GM12878 (cell line): ENCODE measurements around the gene DPP3. TPM values are rescaled to one million over a fixed set of nuclear protein-coding genes. Genes with fewer than 3 reads are reported as not detected.
"Not testable (repeated sequence)": the region's sequence is repeated elsewhere in the genome, so short reads cannot be mapped to it uniquely, and the experiment has no call there.

ENCODE experiments used
- ATAC-seq: fragments of 200-7000 bp; cut with Tn5 transposase; 3 replicates; pipeline ENCODE4 v1.9.1; 2020; ENCODE audit warnings: mild to moderate bottlenecking, moderate library complexity
- BruUV-seq: library from RNA; stranded (reverse); fragments of 400-500 nt; replicated peaks from 2 replicates; lab custom pipeline; 2021; lab: Mats Ljungman, UMichigan
- CTCF ChIA-PET: fragments of 300-600 bp; sonication (Branson Sonifier 250); formaldehyde crosslinking; extraction: SDS; loops from one replicate; lab custom pipeline; 2021; ENCODE audit warnings: inconsistent platforms; lab: Yijun Ruan, JAX
- POLR2A ChIA-PET: fragments of 350-600 bp; formaldehyde crosslinking; extraction: SDS; loops from one replicate; lab custom pipeline; 2021; ENCODE audit warnings: inconsistent platforms; lab: Charles Lee
- RAD21 ChIA-PET: fragments of 300-600 bp; sonication (Branson Sonifier 250); formaldehyde crosslinking; loops from one replicate; lab custom pipeline; 2023; ENCODE audit warnings: antibody characterized with exemption; ENCODE audit not compliant: unreplicated experiment; lab: Charles Lee
- SMC1A ChIA-PET: fragments of 300-600 bp; sonication (Branson Sonifier 250); formaldehyde crosslinking; loops from one replicate; lab custom pipeline; 2023; ENCODE audit not compliant: unreplicated experiment, uncharacterized antibody; lab: Charles Lee
- DNase-seq: peaks from one replicate; pipeline ENCODE4 v3.0.0-alpha.2; 2011; ENCODE audit warnings: low read depth, low spot score
- FAIRE-seq: peaks from 3 replicates; lab custom pipeline; 2011; peaks lifted over from hg19 to GRCh38; lab: Jason Lieb, UNC
- H2AFZ ChIP-seq: 2 replicates; pipeline ENCODE4 v1.6.0; 2011; ENCODE audit warnings: low read depth, low read length, control low read depth; ENCODE audit not compliant: control insufficient read depth
- H3K27ac ChIP-seq: 2 replicates; pipeline ENCODE4 v1.5.1; 2011; ENCODE audit warnings: control low read depth; ENCODE audit not compliant: control insufficient read depth, insufficient read depth
- H3K27me3 ChIP-seq, 2 experiments: replicated peaks in 1 of 2; 2 replicates each; pipeline versions ENCODE4 v1.6.0 to v1.6.1; 2011; ENCODE audit warnings: low read length in 1 of 2; ENCODE audit not compliant: control insufficient read depth in 2 of 2, insufficient read depth in 2 of 2
- H3K36me3 ChIP-seq, 2 experiments: 2 replicates each; pipeline ENCODE4 v1.5.1; 2011; ENCODE audit warnings: low read length in 1 of 2; ENCODE audit not compliant: control insufficient read depth in 2 of 2, insufficient read depth in 2 of 2
- H3K4me1 ChIP-seq: 2 replicates; pipeline ENCODE4 v1.6.1; 2011; ENCODE audit warnings: mild to moderate bottlenecking, low read length, moderate library complexity, mixed read lengths; ENCODE audit not compliant: control insufficient read depth, insufficient read depth
- H3K4me2 ChIP-seq: 2 replicates; pipeline ENCODE4 v1.6.0; 2011; ENCODE audit warnings: control low read depth; ENCODE audit not compliant: control insufficient read depth, insufficient read depth
- H3K4me3 ChIP-seq: fragments of 200-600 bp; sonication (generic); 2 replicates; pipeline ENCODE4 v1.5.1; 2016
- H3K79me2 ChIP-seq: 2 replicates; pipeline ENCODE4 v1.6.0; 2011; ENCODE audit warnings: low read length; ENCODE audit not compliant: control insufficient read depth, insufficient read depth
- H3K9ac ChIP-seq: 2 replicates; pipeline ENCODE4 v1.8.0; 2011; ENCODE audit warnings: low read length, control low read depth, mixed read lengths; ENCODE audit not compliant: control insufficient read depth, insufficient read depth
- H3K9me3 ChIP-seq: replicated peaks from 3 replicates; pipeline ENCODE4 v1.5.1; 2011; ENCODE audit warnings: mild to moderate bottlenecking, low read length; ENCODE audit not compliant: control insufficient read depth, insufficient read depth
- H4K20me1 ChIP-seq: 2 replicates; pipeline ENCODE4 v1.6.0; 2011; ENCODE audit not compliant: control insufficient read depth, insufficient read depth
- CREM ChIP-seq: IDR thresholded peaks from 2 replicates; pipeline ENCODE4 v1.6.1; 2014; ENCODE audit warnings: antibody characterized with exemption, low read depth
- MYB ChIP-seq: fragments of 150-350 bp; IDR thresholded peaks from 2 replicates; pipeline ENCODE4 v1.6.1; 2014; ENCODE audit warnings: mild to moderate bottlenecking, low read depth, low read length, borderline replicate concordance
- PAX8 ChIP-seq: fragments of 450-650 bp; IDR thresholded peaks from 2 replicates; pipeline ENCODE4 v1.6.1; 2017; ENCODE audit warnings: mild to moderate bottlenecking, moderate library complexity
- TCF7 ChIP-seq: IDR thresholded peaks from 2 replicates; pipeline ENCODE4 v1.6.1; 2014; ENCODE audit warnings: antibody characterized with exemption, borderline replicate concordance
- WGBS: methylation state at CpG from one replicate; pipeline ENCODE4 v1.1.6; 2016; ENCODE audit warnings: low lambda C conversion rate; ENCODE audit not compliant: insufficient replicate concordance, insufficient coverage; ENCODE audit errors: missing lambda C conversion rate; 5-methylcytosine and 5-hydroxymethylcytosine counted together
- in situ Hi-C: fragments of 300-500 bp; cut with MboI; formaldehyde crosslinking; loops from 9 replicates; pipeline ENCODE4 v1.14.3; 2018; ENCODE audit warnings: mixed read lengths
- intact Hi-C: fragments of 100-400 bp; cut with micrococcal nuclease; formaldehyde crosslinking; loops from one replicate; pipeline ENCODE4 v1.14.2; 2022; ENCODE audit not compliant: unreplicated experiment
- polyA plus RNA-seq, 11 experiments: library from polyadenylated mRNA; depleted of rRNA in 4 of 11; unstranded in 6 of 11; stranded (reverse) in 5 of 11; fragments of >200 nt; fragmentation: Nextera tagmentation in 4 of 11; fragmentation: Illumina TruSeq in 1 of 11; extraction: Ambion mirVana in 4 of 11; extraction: Trizol in 1 of 11; gene quantifications; 1 replicate in 1 of 11; 2 replicates in 10 of 11; pipeline versions ENCODE4 v1.2.1 to v1.2.3, GENCODE V29; 2011 to 2016; ENCODE audit warnings: inconsistent platforms in 2 of 11, missing spikeins in 2 of 11, low read depth in 1 of 11
- total RNA-seq, 4 experiments: library from RNA; depleted of rRNA in 3 of 4; stranded (reverse); fragments of >200 nt in 3 of 4; fragmentation: Illumina TruSeq in 1 of 4; extraction: Trizol in 1 of 4; gene quantifications; 2 replicates each; pipeline versions ENCODE4 v1.2.1 to v1.2.3, GENCODE V29; 2013 to 2021

DPP3 gene
- total and polyA plus RNA-seq, 10 of the 15 experiments (the other 5 are each of a cell fraction or from before 2014, with no cell fraction given): 6.0 to 117 (median 78.1) TPM

GRCh38 chr11:66440940-66441282 lies 39.3 kb upstream of the DPP3 start:
- H3K36me3 ChIP-seq, H3K27ac ChIP-seq, H3K79me2 ChIP-seq, H2AFZ ChIP-seq, DNase-seq, intact Hi-C loops, H4K20me1 ChIP-seq, ATAC-seq, POLR2A ChIA-PET, H3K4me1 ChIP-seq, H3K27me3 ChIP-seq, FAIRE-seq, H3K4me3 ChIP-seq, H3K4me2 ChIP-seq, H3K9me3 ChIP-seq, in situ Hi-C loops, H3K9ac ChIP-seq, BruUV-seq: not testable (repeated sequence)
- RAD21 ChIA-PET: interaction anchor here (0.6 to 1.4 kb wide), 3 partner anchors 18 to 238 kb away, joined by 4 to 5 read pairs (median 4); no protein-coding TSS in a partner anchor
- CTCF ChIA-PET: interaction anchor here (3.1 to 5.1 kb wide), 5 partner anchors 12 to 238 kb away, joined by 20 to 39 read pairs (median 31); partner anchors contain the start of genes DPP3 and RBM4B
- SMC1A ChIA-PET: interaction anchor here (1.4 to 1.5 kb wide), 2 partner anchors 38 to 238 kb away, joined by 3 to 4 read pairs; no protein-coding TSS in a partner anchor
- 52% methylated on average over 24 of the region's 27 CpGs for WGBS

- Histone ChIP-seq H3K9ac (no peak overlapping the region), H3K9me3 (no peaks in the 10 kb centered on the region; the same call in 2 of the 3 replicates), H4K20me1 (no peaks in the 10 kb centered on the region), H3K4me2 (no peak overlapping the region), H3K36me3 (no peaks in the 10 kb centered on the region), H3K27ac (no peak overlapping the region), H3K4me3 (no peak overlapping the region), H3K4me1 (no peaks in the 10 kb centered on the region), H3K27me3 (no peaks in the 10 kb centered on the region; a peak in 1 of 4 replicates), H2AFZ (no peak overlapping the region), H3K79me2 (no peaks in the 10 kb centered on the region)
- intact Hi-C loops: no loop called here
- in situ Hi-C loops: no loop called here
- FAIRE-seq (no peak), DNase-seq (no peak), ATAC-seq (no peak)
- no TSS peak for BruUV-seq
- SMC1A ChIA-PET: no interaction called here
- CTCF ChIA-PET: no interaction called here
- POLR2A ChIA-PET: no interaction called here
- RAD21 ChIA-PET: no interaction called here
- TF ChIP-seq TCF7 (no peak), MYB (no peak), CREM (no peak), PAX8 (no peak)
- WGBS: 54% methylated on average over 4 of the region's 4 CpGs
Observed at GRCh38 chr11:66443602-66444001, 36.6 kb upstream of the DPP3 start.
